BE2C (cell line): ENCODE data around the gene TCOF1.

ENCODE experiments used
- DNase-seq: peaks from one replicate; pipeline ENCODE4 v3.0.0-alpha.2; 2020
- H3K27me3 ChIP-seq: fragments of 250-450 bp; sonication (Bioruptor Pico); 2 replicates; pipeline ENCODE4 v1.5.1; 2020; ENCODE audit warnings: mild to moderate bottlenecking
- H3K36me3 ChIP-seq: fragments of 250-450 bp; sonication (Bioruptor Pico); 2 replicates; pipeline ENCODE4 v1.5.1; 2020; ENCODE audit warnings: mild to moderate bottlenecking
- H3K4me1 ChIP-seq: fragments of 250-450 bp; sonication (Bioruptor Pico); 2 replicates; pipeline ENCODE4 v1.5.1; 2020
- H3K4me3 ChIP-seq: 2 replicates; pipeline ENCODE4 v1.5.1; 2011; ENCODE audit warnings: low read depth, low read length
- H3K9me3 ChIP-seq: fragments of 250-450 bp; sonication (Bioruptor Pico); 2 replicates; pipeline ENCODE4 v1.5.1; 2020
- TF ChIP-seq, protein P1 (sequence below): IDR thresholded peaks from 2 replicates; pipeline ENCODE4 v1.5.1; 2012; ENCODE audit warnings: mild to moderate bottlenecking, low read depth, low read length

The TCOF1 gene

DNA sequence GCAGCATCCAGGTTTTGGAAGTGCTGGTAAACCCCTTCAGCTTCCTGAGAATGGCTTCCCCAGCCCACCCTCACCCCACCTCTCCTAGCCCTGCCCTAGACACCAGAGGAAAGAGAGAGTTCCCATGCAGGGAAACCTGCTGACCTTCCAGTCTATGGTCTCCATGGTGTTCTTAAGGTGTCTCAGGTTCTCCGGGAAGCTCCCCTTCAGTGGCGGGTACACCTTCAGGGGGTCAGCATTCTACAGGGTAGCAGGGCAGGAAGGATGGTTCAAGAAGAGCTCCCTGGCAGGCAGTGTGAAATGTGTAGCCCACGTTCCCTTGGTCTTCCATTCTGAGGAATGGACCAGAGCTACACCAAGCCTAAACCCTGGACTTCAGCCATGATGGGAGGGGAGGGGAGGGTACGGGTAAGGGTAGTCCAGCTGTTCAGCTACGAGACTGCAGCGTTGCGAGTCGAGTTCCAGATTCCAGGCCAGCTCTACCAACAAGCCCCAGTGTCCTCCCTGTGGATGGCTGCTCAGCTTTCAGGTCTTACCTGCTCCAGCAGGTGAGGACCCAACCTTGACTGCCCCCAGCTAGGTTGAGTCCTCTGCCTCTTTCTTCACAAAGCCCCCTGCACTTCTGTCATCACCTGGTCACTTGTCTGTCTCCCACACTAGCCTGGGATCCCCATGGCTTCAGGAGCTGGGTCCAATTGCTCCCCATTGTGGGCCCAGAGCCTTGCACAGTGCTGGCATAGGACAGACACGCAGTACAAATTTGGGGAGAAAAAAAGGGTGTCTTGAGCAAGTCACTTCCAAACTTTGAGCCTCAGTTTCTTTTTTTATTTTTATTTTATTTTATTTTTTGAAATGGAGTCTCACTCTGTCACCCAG is 47.7 kb downstream of the TCOF1 start:
- Histone ChIP-seq H3K4me1 (peaks cover 2% of the 10 kb centered on the region), H3K27me3 (no peaks in the 10 kb centered on the region), H3K9me3 (no peaks in the 10 kb centered on the region), H3K4me3 (no peak overlapping the region), H3K36me3 (no peaks in the 10 kb centered on the region; the same call in 1 of the 2 replicates)
- no peak for DNase-seq
- TF ChIP-seq, protein P1, sequence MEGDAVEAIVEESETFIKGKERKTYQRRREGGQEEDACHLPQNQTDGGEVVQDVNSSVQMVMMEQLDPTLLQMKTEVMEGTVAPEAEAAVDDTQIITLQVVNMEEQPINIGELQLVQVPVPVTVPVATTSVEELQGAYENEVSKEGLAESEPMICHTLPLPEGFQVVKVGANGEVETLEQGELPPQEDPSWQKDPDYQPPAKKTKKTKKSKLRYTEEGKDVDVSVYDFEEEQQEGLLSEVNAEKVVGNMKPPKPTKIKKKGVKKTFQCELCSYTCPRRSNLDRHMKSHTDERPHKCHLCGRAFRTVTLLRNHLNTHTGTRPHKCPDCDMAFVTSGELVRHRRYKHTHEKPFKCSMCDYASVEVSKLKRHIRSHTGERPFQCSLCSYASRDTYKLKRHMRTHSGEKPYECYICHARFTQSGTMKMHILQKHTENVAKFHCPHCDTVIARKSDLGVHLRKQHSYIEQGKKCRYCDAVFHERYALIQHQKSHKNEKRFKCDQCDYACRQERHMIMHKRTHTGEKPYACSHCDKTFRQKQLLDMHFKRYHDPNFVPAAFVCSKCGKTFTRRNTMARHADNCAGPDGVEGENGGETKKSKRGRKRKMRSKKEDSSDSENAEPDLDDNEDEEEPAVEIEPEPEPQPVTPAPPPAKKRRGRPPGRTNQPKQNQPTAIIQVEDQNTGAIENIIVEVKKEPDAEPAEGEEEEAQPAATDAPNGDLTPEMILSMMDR, result no peak

DNA sequence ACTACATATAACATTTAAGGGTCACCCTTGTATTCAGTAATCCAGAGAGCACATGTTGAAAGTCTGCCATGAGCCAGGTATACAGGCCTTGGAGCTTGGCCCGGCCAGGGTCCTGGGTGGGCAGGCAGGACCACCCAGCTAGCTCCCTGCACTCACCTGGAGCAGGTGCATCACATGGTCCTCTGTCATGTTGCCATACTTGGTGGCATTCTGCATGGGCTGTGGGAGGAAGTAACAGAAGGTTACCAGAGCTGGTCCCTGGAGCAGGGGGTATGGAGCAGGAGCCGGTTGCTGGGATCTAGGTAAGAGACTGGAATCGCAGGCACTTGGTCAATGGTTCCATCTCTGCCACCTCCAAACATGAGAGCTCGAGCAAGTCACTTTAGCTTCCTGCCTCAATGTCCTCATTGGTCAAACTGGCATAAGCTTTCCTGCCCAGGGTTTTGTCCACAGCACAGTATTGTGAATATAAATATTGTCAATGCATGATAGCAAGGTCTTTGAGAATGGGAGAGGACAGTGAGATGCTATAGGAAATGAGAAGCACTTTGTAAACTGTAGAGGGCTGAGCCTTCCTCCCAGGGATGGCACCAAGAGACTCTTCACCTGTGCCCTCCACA is 48.7 kb downstream of the TCOF1 start:
- TF ChIP-seq, protein P1, result no peak
- H3K9me3 ChIP-seq, result no peaks in the 10 kb centered on the region
- no peaks in the 10 kb centered on the region for H3K27me3 ChIP-seq
- no peak overlapping the region for H3K4me3 ChIP-seq
- peaks cover 6% of the 10 kb centered on the region for H3K4me1 ChIP-seq
- no peaks in the 10 kb centered on the region; the same call in 1 of the 2 replicates for H3K36me3 ChIP-seq
- no peak for DNase-seq

DNA sequence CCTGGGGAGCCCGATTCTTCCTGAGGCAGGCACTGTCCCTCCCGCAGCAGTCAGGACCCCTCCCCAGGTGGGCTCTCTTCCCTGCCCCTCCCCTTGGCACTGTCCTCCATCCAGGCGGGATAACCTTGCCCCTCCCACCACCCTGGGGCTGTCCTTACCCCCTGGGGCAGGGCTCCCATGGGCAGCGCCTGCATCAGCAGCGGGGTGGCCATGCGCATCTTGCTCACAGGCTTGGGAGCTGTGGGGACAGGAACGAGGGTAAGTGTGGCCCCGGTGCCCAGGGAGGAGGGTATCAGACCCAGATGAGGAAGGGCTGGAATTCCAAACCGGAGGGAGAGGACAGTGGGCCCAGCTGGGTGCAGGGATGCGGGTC is 49.2 kb downstream of the TCOF1 start:
- H3K36me3 ChIP-seq, result no peaks in the 10 kb centered on the region; the same call in 1 of the 2 replicates
- TF ChIP-seq, protein P1, result no peak
- H3K4me1 ChIP-seq, result peaks cover 6% of the 10 kb centered on the region
- no peaks in the 10 kb centered on the region for H3K27me3 ChIP-seq
- no peak for DNase-seq
- H3K9me3 ChIP-seq, result no peaks in the 10 kb centered on the region
- no peak overlapping the region for H3K4me3 ChIP-seq

DNA sequence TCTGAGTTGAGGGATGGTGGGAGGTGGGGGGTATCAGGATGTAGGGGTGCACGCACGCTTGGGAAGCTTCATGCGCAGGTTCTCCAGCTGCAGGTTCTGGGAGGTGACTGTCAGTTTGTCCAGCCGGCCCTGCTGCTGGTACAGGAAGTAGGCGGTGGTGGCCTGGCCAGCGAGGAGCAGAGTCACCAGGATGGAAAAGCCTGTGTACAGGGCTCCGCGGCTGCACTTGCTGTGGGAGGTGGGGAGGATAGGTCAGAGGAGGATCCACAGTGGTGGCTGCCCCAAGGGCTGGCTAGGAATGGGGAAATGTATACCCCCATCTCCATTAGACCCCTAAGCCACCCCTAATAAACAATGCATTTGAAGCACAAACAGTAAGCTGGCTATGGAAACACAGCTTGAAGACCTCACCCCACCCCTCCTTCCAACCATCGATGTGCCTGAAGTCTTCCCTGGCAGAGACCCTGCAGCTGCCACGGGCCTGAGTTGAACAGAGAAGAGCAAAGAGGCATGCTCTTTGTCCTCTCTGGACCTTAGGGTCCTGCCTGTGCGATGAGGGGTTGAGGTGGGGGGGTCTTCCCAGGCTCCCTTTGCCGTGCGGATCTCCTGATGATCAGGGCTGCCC is 49.7 kb downstream of the TCOF1 start:
- Histone ChIP-seq H3K27me3 (no peaks in the 10 kb centered on the region), H3K9me3 (no peaks in the 10 kb centered on the region), H3K4me1 (peaks cover 6% of the 10 kb centered on the region), H3K4me3 (no peak overlapping the region), H3K36me3 (no peaks in the 10 kb centered on the region; the same call in 1 of the 2 replicates)
- TF ChIP-seq, protein P1, result no peak
- DNase-seq, result no peak

DNA sequence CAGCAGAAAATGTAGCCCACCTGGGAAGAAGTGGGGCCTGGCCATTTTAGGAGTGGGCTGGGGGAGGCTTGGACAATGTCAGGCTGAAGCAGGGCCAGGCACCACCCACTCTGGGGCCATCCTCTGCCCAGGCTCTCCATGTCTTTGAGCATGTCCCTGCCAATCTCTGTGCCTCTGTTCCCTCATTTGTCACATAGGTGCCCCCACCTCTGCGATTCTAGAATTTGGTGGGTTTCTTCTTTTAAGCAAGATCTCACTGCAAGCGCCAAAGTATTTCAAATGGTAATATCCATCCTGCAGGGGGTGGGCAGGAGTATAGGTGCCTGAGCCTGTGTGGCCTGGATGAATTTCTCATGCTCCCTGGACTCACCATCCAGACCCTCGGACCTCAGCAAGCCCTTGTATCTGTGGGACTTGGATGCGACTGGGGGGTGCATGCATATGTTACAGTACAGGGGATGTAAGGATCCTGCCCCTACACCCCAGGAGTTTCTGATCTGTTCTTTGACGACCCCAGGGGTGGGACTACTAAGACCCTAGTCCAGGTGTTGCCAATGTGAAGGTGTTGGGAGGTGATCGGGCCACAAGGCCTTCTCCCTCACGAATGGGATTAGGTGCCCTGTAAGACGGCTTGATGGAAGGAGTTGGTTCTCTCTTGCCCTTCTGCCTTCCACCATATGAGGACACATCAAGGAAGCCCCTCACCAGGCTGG is 50.9 kb downstream of the TCOF1 start:
- TF ChIP-seq, protein P1, result no peak
- Histone ChIP-seq H3K27me3 (no peaks in the 10 kb centered on the region), H3K4me3 (no peak overlapping the region), H3K9me3 (no peaks in the 10 kb centered on the region), H3K4me1 (peaks cover 9% of the 10 kb centered on the region), H3K36me3 (no peaks in the 10 kb centered on the region)
- no peak for DNase-seq
